Karpas-422 (cell line): ENCODE measurements around the gene CSNK1D. TPM values are rescaled to one million over a fixed set of nuclear protein-coding genes. Genes with fewer than 3 reads are reported as not detected.
A peak's percentile ranks its signal among the peaks of the same experiment; 100 is the strongest.

Experiments used
- DNase-seq: peaks from one replicate; pipeline ENCODE4 v3.0.0-alpha.2; 2015
- H2AFZ ChIP-seq: fragments of 200-600 bp; sonication (generic); 2 replicates; pipeline ENCODE4 v1.6.1; 2014; ENCODE audit warnings: antibody characterized with exemption, low read length, mixed read lengths
- H3K27ac ChIP-seq: fragments of 200-600 bp; sonication (generic); 2 replicates; pipeline ENCODE4 v1.5.1; 2014; ENCODE audit warnings: mild to moderate bottlenecking, low read length, moderate library complexity
- H3K27me3 ChIP-seq: fragments of 200-600 bp; sonication (generic); 2 replicates; pipeline ENCODE4 v1.6.1; 2014; ENCODE audit warnings: low read length, mixed read lengths
- H3K36me3 ChIP-seq: fragments of 200-600 bp; sonication (generic); 2 replicates; pipeline ENCODE4 v1.6.1; 2014; ENCODE audit warnings: low read length, mixed read lengths; ENCODE audit not compliant: insufficient read depth
- H3K4me1 ChIP-seq: fragments of 200-600 bp; sonication (generic); 2 replicates; pipeline ENCODE4 v1.6.1; 2014; ENCODE audit warnings: mild to moderate bottlenecking, low read length, mixed read lengths
- H3K4me2 ChIP-seq: fragments of 200-600 bp; sonication (generic); 2 replicates; pipeline ENCODE4 v1.6.1; 2014; ENCODE audit warnings: low read length, low read depth, mild to moderate bottlenecking; ENCODE audit not compliant: poor library complexity, severe bottlenecking
- H3K4me3 ChIP-seq: fragments of 200-600 bp; sonication (generic); 2 replicates; pipeline ENCODE4 v1.5.1; 2014; ENCODE audit warnings: mild to moderate bottlenecking, antibody characterized with exemption, low read length, mixed read lengths
- H3K79me2 ChIP-seq: fragments of 200-600 bp; sonication (generic); 2 replicates; pipeline ENCODE4 v1.6.1; 2014; ENCODE audit warnings: mild to moderate bottlenecking, low read length, mixed read lengths
- H3K9ac ChIP-seq: fragments of 200-600 bp; sonication (generic); 2 replicates; pipeline ENCODE4 v1.6.0; 2014; ENCODE audit warnings: low read length
- H3K9me2 ChIP-seq: fragments of 200-600 bp; sonication (generic), shearing (Covaris generic); replicated peaks from 2 replicates; pipeline ENCODE4 v1.6.0; 2014; ENCODE audit warnings: mild to moderate bottlenecking, low read length, moderate library complexity; ENCODE audit not compliant: insufficient read depth
- H3K9me3 ChIP-seq: fragments of 300-700, 200-600 bp; sonication (generic); 2 replicates; pipeline ENCODE4 v1.6.1; 2014; ENCODE audit warnings: low read length, mixed read lengths
- H4K20me1 ChIP-seq: fragments of 200-600 bp; sonication (generic); 2 replicates; pipeline ENCODE4 v1.6.1; 2014; ENCODE audit warnings: mild to moderate bottlenecking, antibody characterized with exemption, low read length, low read depth; ENCODE audit not compliant: insufficient read depth
- total RNA-seq: library from RNA; depleted of rRNA; stranded (reverse); fragments of >200 nt; shearing (Covaris generic); gene quantifications from 2 replicates; pipeline ENCODE4 v1.2.3, GENCODE V29; 2014; ENCODE audit warnings: low replicate concordance

CSNK1D gene
- total RNA-seq, 1 experiment from 2014 or later, result 30.6 TPM

DNA sequence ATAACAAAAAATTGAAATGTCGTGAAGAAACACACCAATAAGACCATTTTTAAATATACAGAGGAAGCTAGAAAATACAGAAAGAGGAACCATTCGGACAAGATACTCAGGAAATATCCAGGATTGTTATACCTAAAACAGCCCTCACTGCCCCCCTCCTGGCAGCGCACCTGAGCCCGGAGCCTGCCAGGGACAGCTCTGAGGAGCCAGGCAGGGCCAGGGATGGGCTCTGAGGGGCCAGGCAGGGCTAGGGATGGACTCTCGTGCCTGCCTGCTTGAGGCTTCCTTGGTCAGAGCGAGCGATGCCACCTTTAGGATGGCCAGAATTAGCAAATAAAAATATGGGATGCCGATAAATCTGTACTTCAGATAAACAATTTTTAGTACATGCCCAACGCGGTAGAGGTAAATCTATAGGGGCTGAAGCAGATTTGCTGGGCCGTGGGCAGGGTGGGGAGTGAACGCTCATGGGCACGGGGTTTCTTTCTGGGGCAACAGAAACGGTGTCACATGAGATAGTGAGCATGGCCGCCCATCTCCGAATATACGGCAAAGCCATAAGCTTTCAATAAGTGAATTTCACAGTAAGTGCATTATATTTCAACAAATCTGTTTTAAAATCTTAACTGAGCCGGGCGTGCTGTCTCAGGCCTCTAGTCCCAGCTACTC, 18.2 kb upstream of the CSNK1D start:
- peak overlapping the region; percentile 95; the same call in 1 of the 2 replicates for H2AFZ ChIP-seq
- no peak for DNase-seq
- H3K27ac ChIP-seq, result no peak overlapping the region
- H3K9ac ChIP-seq, result peak overlapping the region; percentile 97
- H3K4me1 ChIP-seq, result peaks cover 14% of the 10 kb centered on the region
- H3K9me2 ChIP-seq, result no peaks in the 10 kb centered on the region
- H3K79me2 ChIP-seq, result no peaks in the 10 kb centered on the region
- H3K36me3 ChIP-seq, result no peaks in the 10 kb centered on the region
- H4K20me1 ChIP-seq, result no peaks in the 10 kb centered on the region
- H3K9me3 ChIP-seq, result no peaks in the 10 kb centered on the region
- H3K4me3 ChIP-seq, result peak overlapping the region; percentile 97
- peak overlapping the region; percentile 99 for H3K4me2 ChIP-seq
- H3K27me3 ChIP-seq, result no peaks in the 10 kb centered on the region

DNA sequence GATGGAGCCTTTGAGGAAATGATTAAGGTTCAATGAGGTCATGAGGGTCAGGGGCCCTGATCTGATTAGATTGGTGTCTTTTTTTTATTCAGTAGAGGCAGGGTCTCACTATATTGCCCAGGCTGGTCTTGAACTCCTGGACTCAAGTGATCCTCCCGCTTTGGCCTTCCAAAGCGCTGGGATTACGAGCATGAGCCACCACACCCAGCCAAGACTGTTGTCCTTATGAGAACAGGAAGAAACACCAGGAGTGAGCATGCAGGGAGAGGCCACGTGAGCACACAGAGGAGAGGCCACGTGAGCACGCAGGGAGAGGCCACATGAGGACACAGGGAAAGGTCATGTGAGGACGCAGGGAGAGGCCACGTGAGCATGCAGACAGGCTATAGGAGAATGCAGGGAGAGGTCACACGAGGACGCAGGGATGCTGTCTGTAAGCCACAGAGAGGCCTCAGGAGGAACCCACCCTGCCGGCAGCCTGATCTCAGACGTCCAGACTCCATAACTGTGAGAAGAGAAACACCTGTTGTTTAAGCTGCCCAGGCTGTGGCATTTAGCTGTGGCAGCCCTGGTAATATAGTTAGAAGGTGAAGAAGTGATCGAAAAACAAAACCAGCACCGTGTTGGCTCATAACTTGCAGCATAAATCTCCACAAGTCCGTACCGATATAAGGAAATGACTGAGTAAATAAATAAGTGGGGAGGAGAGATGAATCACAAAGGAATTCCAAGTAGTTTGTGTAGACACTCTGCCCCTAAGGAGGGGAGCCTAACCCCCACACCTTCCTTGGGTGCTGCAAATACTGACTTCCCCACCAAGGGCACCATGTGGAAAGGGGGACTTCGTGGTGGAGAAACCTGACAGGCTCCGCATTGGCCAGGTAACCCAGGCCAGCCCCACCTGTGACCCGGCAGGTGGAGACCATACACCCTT, 14.6 kb upstream of the CSNK1D start:
- H3K4me2 ChIP-seq, result no peak overlapping the region
- H3K27ac ChIP-seq, result no peak overlapping the region
- no peaks in the 10 kb centered on the region for H3K9me3 ChIP-seq
- H3K4me3 ChIP-seq, result no peak overlapping the region
- H3K79me2 ChIP-seq, result no peaks in the 10 kb centered on the region
- no peak overlapping the region for H3K9ac ChIP-seq
- DNase-seq, result no peak
- peaks cover 13% of the 10 kb centered on the region for H3K4me1 ChIP-seq
- no peaks in the 10 kb centered on the region for H3K36me3 ChIP-seq
- no peaks in the 10 kb centered on the region for H4K20me1 ChIP-seq
- no peaks in the 10 kb centered on the region for H3K9me2 ChIP-seq
- no peaks in the 10 kb centered on the region for H3K27me3 ChIP-seq
- no peak overlapping the region for H2AFZ ChIP-seq

DNA sequence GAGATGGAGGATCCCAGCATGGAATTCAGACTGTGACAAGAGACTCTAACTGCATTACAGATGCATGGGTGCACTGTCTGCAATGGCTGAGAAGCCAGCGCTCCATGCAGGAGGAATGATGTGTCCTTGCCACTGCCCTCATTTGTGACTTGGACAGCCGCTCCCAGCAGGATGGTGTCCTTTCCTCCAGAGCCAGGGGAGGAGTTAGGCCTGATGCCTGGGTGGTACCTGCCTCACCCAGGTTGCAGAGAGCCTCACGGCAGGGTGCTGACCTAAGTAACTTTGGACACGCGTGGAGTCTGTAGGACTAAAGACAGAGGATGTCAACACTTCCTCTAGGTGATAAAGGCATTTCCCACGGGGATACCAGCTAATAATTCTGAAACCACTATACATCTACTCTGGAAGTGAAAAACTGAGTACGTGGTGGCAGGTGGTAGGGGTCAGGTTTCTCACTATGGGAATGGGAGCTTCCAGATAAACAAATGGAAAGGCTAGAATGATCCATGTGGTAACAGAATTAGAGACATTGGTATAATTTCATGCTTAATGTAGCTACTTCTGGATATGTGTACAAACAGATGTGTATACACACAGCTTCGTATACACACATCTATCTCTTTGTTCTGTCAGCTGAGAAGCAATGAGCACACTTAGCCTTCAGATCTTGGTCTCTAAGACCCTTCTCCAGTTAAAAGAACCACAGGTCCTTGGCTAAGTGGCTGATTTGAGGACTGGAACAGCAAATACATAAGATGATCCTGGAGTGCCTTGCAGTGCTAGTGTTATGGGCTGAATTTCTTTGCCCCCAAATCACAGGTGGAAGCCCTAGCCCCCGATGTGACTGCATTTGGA, 13.7 kb upstream of the CSNK1D start:
- no peak overlapping the region for H2AFZ ChIP-seq
- H3K9ac ChIP-seq, result no peak overlapping the region
- no peak overlapping the region for H3K4me3 ChIP-seq
- no peak for DNase-seq
- H3K36me3 ChIP-seq, result no peaks in the 10 kb centered on the region
- H3K27ac ChIP-seq, result no peak overlapping the region
- no peaks in the 10 kb centered on the region for H3K9me2 ChIP-seq
- no peaks in the 10 kb centered on the region for H3K79me2 ChIP-seq
- no peaks in the 10 kb centered on the region for H4K20me1 ChIP-seq
- peaks cover 12% of the 10 kb centered on the region for H3K4me1 ChIP-seq
- no peaks in the 10 kb centered on the region for H3K27me3 ChIP-seq
- H3K9me3 ChIP-seq, result no peaks in the 10 kb centered on the region
- H3K4me2 ChIP-seq, result no peak overlapping the region

DNA sequence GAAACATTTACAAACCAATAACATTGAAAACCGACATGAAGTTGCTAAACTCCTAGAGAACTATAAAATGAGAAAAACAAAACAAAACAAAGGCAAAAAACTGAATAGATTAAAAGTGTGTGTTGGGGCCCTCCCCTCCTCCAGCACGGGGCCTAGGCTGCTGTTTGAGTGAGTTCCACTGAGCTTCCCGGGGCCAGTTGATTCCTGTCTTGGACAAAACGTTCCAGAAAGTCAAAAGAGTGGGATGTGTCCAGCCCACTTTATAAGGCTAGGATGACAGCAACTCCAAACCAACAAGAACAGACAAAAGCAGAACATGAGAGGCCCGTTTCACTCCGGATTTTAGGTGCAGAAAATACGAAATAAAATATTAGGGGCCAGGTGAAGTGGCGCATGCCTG, 11.6 kb upstream of the CSNK1D start:
- Histone ChIP-seq H3K27me3 (no peaks in the 10 kb centered on the region), H3K79me2 (no peaks in the 10 kb centered on the region), H4K20me1 (no peaks in the 10 kb centered on the region), H3K9ac (no peak overlapping the region), H3K4me1 (peaks cover 5% of the 10 kb centered on the region; the same call in 1 of the 2 replicates), H3K4me3 (no peak overlapping the region), H3K27ac (no peak overlapping the region), H2AFZ (no peak overlapping the region), H3K9me2 (no peaks in the 10 kb centered on the region), H3K9me3 (no peaks in the 10 kb centered on the region), H3K36me3 (no peaks in the 10 kb centered on the region), H3K4me2 (no peak overlapping the region)
- DNase-seq, result no peak

DNA sequence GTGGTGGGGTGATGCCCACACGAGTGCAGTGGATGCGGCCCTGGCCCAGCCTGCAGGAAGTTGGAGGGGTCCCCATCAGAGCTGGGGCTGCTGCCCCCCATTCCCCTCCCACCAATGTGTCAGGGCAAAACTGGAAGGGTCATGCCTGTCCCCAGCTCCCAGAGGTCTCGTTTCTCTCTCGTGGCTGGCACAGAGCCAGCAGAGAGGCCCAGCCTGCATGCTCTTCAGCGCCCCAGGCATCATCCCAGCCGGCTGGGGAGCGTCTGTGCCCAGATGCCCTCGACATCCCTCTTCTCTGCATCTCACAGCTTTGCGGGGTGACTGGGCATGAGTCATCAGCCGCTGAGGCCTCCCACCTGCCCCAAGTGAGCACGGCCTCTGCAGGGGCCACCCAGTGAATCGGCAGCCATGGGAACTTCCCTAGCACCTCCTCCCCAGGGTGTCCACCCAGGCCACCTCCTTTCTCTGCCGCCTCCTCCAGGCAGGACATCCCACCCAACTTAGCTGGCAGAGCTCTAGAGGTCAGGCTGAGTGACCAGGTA, 9.8 kb upstream of the CSNK1D start:
- peak overlapping the region; percentile 2; the same call in 1 of the 2 replicates for H3K9ac ChIP-seq
- no peak overlapping the region for H3K4me3 ChIP-seq
- H3K9me2 ChIP-seq, result no peaks in the 10 kb centered on the region
- no peak overlapping the region for H2AFZ ChIP-seq
- no peaks in the 10 kb centered on the region for H3K27me3 ChIP-seq
- peak; percentile 42 for DNase-seq
- no peaks in the 10 kb centered on the region for H3K79me2 ChIP-seq
- H3K9me3 ChIP-seq, result no peaks in the 10 kb centered on the region
- H4K20me1 ChIP-seq, result no peaks in the 10 kb centered on the region
- H3K4me2 ChIP-seq, result no peak overlapping the region
- H3K27ac ChIP-seq, result no peak overlapping the region
- H3K36me3 ChIP-seq, result no peaks in the 10 kb centered on the region
- H3K4me1 ChIP-seq, result peaks cover 5% of the 10 kb centered on the region; the same call in 1 of the 2 replicates

DNA sequence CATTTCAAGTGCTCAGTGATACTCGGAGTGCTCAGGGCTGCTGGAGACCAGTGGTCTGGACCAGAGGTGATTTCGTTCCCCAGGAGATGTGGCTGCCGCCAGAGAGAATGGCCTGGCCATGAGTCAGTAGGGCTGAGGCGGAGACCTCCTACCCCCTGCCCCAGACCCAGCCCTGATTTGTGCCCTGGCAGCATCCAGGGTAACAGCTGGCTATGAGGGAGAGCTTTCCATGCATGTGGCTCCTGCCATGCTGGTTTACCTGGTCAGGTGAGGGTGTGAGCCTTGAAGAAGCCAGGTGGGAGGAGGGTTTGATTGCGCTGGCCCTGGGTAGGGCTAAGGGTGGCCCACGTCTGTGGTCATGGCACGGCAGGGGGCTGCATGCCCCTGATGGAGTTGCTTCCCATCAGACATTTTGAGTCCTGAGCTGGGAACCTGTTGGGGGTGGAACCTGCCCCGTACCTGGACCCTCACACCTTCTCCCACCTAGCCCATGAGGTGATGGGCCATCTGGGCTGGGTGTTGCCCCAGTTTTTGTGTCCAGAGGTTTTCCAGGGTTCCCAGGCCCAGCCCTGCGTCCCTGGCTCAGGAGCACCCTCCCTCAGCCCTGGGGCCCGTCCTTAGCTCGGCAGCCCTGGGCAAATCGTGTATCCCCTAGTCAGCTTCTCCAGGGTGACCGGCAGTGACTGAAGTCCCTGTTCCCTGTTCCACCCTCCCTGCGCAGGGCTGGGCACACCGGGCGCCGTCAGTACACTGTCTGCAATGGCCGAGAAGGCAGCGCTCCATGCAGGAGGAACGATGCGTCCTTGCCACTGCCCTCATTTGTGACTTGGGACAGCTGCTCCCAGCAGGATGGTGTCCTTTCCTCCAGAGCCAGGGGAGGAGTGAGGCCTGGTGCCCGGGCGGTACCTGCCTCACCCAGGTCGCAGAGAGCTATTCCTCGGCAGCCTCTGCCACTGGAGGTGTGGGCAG, 9.0 kb upstream of the CSNK1D start:
- Histone ChIP-seq H3K4me1 (peaks cover 5% of the 10 kb centered on the region; the same call in 1 of the 2 replicates), H3K9ac (no peak overlapping the region), H3K27ac (no peak overlapping the region), H3K79me2 (no peaks in the 10 kb centered on the region), H3K4me2 (no peak overlapping the region), H4K20me1 (no peaks in the 10 kb centered on the region), H3K4me3 (no peak overlapping the region), H3K36me3 (no peaks in the 10 kb centered on the region), H3K9me2 (no peaks in the 10 kb centered on the region), H2AFZ (no peak overlapping the region), H3K27me3 (no peaks in the 10 kb centered on the region), H3K9me3 (no peaks in the 10 kb centered on the region)
- DNase-seq, result no peak

DNA sequence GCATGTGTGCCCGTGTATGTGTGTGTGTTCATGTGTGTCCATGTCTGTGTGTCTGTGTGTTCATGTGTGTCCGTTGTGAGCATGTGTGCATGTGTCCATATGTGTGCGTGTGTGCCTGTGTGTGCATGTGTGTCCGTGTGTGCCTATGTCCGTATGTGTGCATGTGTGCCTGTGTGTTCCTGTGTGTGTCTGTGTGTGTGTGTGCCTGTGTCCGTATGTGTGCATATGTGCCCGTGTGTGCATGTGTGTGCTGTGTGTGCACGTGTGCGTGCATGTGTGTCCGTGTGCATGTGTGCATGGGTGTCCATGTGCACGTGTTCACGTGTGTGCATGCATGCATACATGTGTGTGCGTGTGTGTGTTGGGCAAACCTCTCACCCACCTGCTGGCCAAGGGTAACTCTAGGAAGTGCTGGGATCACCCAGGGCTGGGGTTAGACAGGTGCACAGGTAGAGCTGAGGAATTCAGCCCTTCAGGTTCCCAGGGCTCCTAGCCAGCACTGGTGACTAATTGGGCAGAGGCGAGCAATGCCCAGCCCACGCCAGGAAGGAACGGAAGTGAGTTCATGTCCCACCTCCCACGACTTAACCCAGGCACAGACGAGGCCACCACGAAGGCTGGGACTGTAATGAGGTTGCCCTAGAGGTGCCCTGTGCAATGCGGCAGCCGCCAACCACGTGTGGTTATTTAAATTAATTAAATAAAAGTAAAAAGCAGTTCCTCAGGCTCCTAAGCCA, 8.2 kb upstream of the CSNK1D start:
- Histone ChIP-seq H3K79me2 (no peaks in the 10 kb centered on the region), H3K9me3 (no peaks in the 10 kb centered on the region), H3K9ac (no peak overlapping the region), H3K27ac (no peak overlapping the region), H3K4me3 (no peak overlapping the region), H3K36me3 (no peaks in the 10 kb centered on the region), H2AFZ (no peak overlapping the region), H3K27me3 (no peaks in the 10 kb centered on the region), H3K4me2 (no peak overlapping the region), H4K20me1 (no peaks in the 10 kb centered on the region), H3K9me2 (no peaks in the 10 kb centered on the region), H3K4me1 (peaks cover 5% of the 10 kb centered on the region; the same call in 1 of the 2 replicates)
- DNase-seq, result no peak
